GM21447 (cell line): ENCODE data around the gene COL18A1.
"Not testable (repeated sequence)": the region's sequence is repeated elsewhere in the genome, so short reads cannot be mapped to it uniquely, and the experiment has no call there.

Source experiments
- ATAC-seq: cut with Tn5 transposase; IDR thresholded peaks from one replicate; pipeline ENCODE4 v1.9.1; 2021; ENCODE audit not compliant: unreplicated experiment

The COL18A1 gene

GRCh38 chr21:45501081-45502005, 96.4 kb downstream of the COL18A1 start:
- ATAC-seq, result not testable (repeated sequence)

DNA sequence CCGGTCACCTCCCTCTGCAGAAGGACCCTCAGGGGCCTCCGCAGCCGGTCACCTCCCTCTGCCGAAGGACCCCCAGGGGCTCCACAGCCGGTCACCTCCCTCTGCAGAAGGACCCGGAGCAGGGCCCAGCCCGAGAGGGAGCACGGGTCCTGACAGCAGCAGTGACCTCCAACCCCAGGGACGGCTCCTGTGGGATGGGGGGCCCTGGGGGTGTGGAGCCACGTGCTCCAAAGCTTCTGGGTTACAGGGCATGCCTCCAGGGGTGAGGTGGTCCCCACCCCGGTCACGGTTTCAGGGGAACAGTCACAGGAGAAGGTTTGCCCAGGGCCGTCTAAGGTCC, 97.0 kb downstream of the COL18A1 start:
- no peak for ATAC-seq

DNA sequence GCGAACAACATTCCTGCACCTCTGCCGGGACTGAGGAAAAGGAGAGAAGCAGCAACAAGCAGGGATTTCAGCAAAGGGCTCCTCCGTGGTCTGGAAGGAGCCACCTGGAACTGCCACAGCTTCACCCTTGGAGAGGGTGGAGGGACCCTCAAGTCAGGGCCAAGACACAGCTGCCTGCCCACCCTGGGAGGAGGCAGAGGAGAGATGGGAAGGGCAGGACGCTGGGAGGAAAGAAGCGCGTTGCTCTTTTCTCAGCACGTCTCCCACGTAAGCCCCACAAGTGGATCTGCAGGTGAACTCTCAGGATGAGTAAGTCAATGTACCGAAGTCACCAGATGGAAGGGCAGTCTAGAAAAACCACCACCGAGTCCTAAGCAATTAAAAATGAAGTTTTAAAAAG, 97.6 kb downstream of the COL18A1 start:
- no peak for ATAC-seq

DNA sequence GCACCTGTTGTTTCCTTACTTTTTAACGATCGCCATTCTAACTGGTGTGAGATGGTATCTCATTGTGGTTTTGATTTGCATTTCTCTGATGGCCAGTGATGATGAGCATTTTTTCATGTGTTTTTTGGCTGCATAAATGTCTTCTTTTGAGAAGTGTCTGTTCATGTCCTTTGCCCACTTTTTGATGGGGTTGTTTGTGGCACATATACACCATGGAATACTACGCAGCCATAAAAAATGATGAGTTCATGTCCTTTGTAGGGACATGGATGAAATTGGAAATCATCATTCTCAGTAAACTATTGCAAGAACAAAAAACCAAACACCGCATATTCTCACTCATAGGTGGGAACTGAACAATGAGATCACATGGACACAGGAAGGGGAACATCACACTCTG, 98.3 kb downstream of the COL18A1 start:
- ATAC-seq, result not testable (repeated sequence)

- ATAC-seq, result no peak
Observed at GRCh38 chr21:45504021-45504515, 99.1 kb downstream of the COL18A1 start.

DNA sequence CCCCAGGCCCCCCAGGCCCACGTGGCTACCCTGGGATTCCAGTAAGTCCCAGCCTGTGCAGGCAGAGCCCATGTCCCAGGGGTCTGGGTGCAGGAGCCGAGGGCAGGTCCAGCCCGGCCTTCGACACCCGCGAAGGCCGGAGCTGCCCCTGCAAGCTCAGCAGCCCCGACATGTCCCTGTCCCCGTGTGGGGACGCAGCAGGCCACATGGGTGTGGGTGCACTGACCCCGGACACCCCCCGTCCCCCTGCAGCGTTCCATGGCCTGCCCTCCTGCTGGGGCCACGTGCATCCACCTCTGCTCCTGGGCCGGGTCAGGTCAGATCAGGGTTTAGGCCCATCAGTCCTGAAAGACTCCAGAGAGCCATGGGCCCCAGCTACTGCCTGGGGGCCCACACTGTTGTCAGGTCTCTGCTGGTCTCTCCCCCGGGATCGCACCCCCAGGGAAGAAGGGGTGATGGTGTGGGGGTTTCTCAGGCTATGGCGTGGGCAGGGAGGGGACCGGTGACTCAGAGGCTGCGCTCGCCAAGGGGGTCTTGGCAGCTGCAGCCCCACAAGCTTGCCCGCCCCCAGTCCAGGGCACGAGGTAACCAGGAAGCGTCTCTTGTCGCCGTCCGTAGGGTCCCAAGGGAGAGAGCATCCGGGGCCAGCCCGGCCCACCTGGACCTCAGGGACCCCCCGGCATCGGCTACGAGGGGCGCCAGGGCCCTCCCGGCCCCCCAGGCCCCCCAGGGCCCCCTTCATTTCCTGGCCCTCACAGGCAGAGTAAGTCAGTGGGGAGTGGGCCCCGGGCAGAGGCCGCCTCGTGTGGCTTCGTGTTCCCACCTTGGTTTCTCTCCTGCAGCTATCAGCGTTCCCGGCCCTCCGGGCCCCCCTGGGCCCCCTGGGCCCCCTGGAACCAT, 99.8 kb downstream of the COL18A1 start:
- ATAC-seq, result no peak

- no peak for ATAC-seq
Observed at GRCh38 chr21:45505416-45506021, 100.6 kb downstream of the COL18A1 start.

- no peak for ATAC-seq
Observed at GRCh38 chr21:45506241-45506817, 101.4 kb downstream of the COL18A1 start.

DNA sequence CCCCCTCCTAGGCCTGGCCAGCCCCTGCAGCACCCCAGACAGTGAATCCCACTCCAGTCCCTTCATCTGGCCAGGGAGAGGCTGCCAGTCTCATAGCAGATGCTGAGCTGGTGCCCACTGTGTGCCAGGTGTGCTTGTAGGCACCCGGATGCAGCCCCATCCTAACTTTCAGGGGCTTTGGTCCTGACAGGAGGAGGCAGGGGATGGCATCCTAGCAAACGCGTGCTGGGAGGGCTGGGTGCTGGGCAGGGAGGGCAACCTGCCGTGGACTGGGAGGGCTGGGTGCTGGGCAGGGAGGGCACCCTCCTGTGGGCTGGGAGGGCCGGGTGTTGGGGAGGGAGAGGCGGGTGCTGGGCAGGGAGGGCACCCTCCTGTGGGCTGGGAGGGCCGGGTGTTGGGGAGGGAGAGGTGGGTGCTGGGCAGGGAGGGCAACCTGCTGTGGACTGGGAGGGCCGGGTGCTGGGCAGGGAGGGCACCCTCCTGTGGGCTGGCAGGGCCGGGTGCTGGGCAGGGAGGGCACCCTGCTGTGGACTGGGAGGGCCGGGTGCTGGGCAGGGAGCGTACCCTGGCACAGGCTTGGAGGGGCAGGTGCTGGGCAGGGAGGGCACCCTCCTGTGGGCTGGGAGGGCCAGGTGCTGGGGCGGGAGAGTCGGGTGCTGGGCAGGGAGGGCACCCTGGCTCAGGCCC, 102.0 kb downstream of the COL18A1 start:
- ATAC-seq, result no peak

DNA sequence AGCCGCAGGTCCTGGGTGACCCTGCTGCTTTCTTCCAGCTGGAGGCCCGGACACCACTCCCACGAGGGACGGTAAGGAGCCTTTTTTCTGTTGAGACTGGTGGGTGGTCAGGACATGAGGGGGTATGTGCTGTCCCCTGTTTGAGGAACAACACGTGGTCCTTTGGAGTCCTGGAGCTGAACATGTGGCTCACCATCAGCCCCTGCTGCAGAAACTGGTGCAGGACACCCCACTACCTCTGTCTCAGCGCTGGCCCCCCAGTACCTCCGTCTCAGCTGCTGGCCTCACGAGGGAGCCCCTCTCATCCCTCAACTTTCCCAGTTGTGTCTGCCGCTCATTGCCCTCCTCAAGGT, 102.5 kb downstream of the COL18A1 start:
- no peak for ATAC-seq

- no peak for ATAC-seq
Observed at GRCh38 chr21:45507888-45508508, 103.0 kb downstream of the COL18A1 start.

DNA sequence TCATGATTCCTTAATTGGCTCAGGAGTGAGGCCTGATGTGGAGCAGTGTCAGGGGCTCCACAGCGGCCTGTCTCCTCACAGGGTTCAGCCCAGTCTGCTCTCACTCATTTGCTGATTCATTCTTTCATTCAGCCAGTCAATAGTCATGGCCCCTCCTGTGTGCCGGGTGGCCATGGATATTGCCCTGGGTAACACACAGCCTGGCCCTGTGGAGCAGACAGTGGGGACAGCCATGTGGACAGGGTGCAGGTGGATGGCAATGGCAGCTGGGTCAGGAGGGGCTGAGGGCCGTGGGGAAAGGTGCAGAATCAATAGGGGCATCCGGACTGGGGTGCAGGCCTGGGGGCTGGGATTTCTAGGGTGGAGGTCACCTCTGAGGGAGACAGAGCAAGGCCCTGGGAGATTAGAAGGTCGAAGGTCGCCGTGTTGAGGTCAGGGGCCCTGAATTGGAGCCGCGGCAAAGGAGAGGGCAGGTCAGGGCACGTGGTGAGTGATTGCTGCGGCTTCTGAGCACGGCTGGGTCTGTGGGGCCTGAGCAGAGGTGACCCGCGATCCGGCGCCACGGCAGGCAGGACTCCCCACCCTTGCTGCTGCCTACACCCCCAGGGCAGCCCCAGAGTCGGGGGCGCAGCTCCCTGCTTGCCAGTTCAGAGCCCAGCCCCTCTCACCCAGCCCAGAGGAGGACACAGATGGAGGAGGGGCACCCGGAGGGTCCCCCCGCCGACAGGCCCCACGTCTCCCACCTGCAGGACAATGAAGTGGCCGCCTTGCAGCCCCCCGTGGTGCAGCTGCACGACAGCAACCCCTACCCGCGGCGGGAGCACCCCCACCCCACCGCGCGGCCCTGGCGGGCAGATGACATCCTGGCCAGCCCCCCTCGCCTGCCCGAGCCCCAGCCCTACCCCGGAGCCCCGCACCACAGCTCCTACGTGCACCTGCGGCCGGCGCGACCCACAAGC, 103.9 kb downstream of the COL18A1 start:
- ATAC-seq, result no peak

- ATAC-seq, result no peak
Observed at GRCh38 chr21:45509566-45510465, 104.9 kb downstream of the COL18A1 start.

DNA sequence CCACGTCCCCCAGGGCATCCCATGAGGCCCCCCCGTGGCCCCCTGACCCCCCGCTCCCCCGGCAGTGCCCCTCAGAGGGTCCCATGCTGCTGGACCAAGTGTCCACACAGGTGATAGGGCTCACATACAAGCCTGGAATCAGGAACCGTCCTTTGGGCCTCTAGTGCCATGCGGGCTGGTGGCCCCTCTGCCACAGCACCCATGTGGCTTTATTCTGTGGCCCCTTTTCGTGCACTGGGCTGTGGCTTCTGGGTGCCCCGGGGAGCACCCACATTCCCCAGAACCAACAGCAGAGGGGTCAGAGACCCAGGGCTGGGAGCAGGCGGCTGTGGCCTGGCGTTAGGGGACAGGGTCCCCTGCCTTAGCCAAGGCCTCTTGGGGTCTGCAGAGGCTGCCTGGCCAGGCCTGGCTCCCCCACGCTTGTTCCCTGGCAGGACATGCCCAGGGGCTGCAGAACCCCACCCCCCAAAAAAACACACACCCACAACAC, 105.5 kb downstream of the COL18A1 start:
- no peak for ATAC-seq

- no peak for ATAC-seq
Observed at GRCh38 chr21:45511007-45511406, 106.0 kb downstream of the COL18A1 start.

- ATAC-seq, result no peak
Observed at GRCh38 chr21:45511661-45512431, 106.9 kb downstream of the COL18A1 start.

GRCh38 chr21:45512626-45513002, 107.6 kb downstream of the COL18A1 start:
- ATAC-seq, result no peak
